Parathyroid adenoma (tissue), 2 donors: ENCODE measurements around the gene ZCRB1.

Source experiments
- H2AFZ ChIP-seq: fragments of 300-600 bp; sonication (generic); one replicate; pipeline ENCODE4 v1.7.0; 2017; ENCODE audit warnings: antibody characterized with exemption, mild to moderate bottlenecking
- H3K27ac ChIP-seq: fragments of 300-600 bp; sonication (generic); one replicate; pipeline ENCODE4 v1.7.0; 2017
- H3K27me3 ChIP-seq: fragments of 300-600 bp; sonication (generic); one replicate; pipeline ENCODE4 v1.7.0; 2017; ENCODE audit warnings: low read length; ENCODE audit not compliant: control insufficient read depth, insufficient read depth
- H3K36me3 ChIP-seq: fragments of 300-600 bp; sonication (generic); one replicate; pipeline ENCODE4 v1.7.0; 2017; ENCODE audit warnings: low read length; ENCODE audit not compliant: control insufficient read depth, insufficient read depth
- H3K4me1 ChIP-seq: fragments of 300-600 bp; sonication (generic); one replicate; pipeline ENCODE4 v1.7.0; 2017; ENCODE audit warnings: control low read depth
- H3K4me2 ChIP-seq: fragments of 300-600 bp; sonication (generic); one replicate; pipeline ENCODE4 v1.7.0; 2017; ENCODE audit warnings: low read length
- H3K4me3 ChIP-seq: fragments of 300-600 bp; sonication (generic); one replicate; pipeline ENCODE4 v1.7.0; 2017; ENCODE audit warnings: low read depth, low read length
- H3K79me2 ChIP-seq: fragments of 300-600 bp; sonication (generic); one replicate; pipeline ENCODE4 v1.7.0; 2017; ENCODE audit warnings: control low read depth
- H3K9ac ChIP-seq: fragments of 300-600 bp; sonication (generic); one replicate; pipeline ENCODE4 v1.7.0; 2017; ENCODE audit warnings: mild to moderate bottlenecking
- H3K9me3 ChIP-seq: fragments of 300-600 bp; sonication (generic); one replicate; pipeline ENCODE4 v1.7.0; 2017; ENCODE audit warnings: low read length; ENCODE audit not compliant: control insufficient read depth
- TF ChIP-seq, protein P1 (sequence below): fragments of 300-600 bp; sonication (generic); IDR thresholded peaks from one replicate; pipeline ENCODE4 v1.7.0; 2017; ENCODE audit warnings: antibody characterized with exemption, mild to moderate bottlenecking
- donor health status: primary hyperparathyroidism.

The ZCRB1 gene

DNA sequence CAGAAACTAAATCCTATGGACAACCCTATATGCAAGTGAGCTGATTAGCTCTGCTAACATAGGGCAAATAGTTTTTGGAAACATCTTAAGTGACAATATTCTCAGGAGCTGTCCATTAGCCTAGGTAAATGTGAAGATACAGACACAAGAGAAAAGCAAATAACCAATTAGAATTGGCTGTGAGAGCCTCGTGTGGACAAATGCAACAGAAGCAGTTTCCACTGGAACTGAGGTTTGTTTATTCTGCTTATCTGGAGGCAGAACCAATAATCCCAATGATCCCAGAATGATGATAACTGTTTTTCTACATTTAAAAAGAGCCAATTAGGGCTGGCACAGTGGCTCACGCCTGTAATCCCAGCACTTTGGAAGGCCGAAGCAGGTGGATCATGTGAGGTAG, 44.6 kb downstream of the ZCRB1 start:
- no peak overlapping the region for H3K9ac ChIP-seq

DNA sequence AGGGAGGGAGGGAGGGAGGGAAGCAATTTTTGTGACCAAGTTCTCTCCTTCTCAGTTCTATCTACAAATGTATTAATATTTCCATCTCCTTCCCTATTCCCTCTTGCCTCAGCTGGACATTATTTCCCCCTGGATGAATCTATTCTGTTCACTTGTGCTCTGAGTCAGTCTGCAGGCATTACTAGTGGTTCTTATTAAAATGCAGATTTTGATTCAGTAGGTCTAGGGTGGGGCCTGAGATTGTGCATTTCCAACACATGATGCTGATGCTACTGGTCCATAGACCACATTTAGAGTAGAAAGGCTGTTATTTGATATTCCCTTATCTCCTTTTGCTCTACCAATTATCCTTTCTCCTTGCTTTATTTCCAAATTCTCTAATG, 47.8 kb downstream of the ZCRB1 start:
- Histone ChIP-seq H2AFZ (no peak overlapping the region), H3K4me3 (no peak overlapping the region), H3K36me3 (no peaks in the 10 kb centered on the region), H3K4me2 (no peak overlapping the region), H3K79me2 (no peaks in the 10 kb centered on the region), H3K9me3 (no peaks in the 10 kb centered on the region), H3K9ac (no peak overlapping the region), H3K4me1 (no peaks in the 10 kb centered on the region), H3K27me3 (no peaks in the 10 kb centered on the region), H3K27ac (no peak overlapping the region)
- TF ChIP-seq, protein P1, sequence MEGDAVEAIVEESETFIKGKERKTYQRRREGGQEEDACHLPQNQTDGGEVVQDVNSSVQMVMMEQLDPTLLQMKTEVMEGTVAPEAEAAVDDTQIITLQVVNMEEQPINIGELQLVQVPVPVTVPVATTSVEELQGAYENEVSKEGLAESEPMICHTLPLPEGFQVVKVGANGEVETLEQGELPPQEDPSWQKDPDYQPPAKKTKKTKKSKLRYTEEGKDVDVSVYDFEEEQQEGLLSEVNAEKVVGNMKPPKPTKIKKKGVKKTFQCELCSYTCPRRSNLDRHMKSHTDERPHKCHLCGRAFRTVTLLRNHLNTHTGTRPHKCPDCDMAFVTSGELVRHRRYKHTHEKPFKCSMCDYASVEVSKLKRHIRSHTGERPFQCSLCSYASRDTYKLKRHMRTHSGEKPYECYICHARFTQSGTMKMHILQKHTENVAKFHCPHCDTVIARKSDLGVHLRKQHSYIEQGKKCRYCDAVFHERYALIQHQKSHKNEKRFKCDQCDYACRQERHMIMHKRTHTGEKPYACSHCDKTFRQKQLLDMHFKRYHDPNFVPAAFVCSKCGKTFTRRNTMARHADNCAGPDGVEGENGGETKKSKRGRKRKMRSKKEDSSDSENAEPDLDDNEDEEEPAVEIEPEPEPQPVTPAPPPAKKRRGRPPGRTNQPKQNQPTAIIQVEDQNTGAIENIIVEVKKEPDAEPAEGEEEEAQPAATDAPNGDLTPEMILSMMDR: no peak

More for the DNA sequence above, 44.6 kb downstream of the ZCRB1 start:
- H3K36me3 ChIP-seq: no peaks in the 10 kb centered on the region
- TF ChIP-seq, protein P1: no peak
- H3K4me3 ChIP-seq: no peak overlapping the region
- H3K27me3 ChIP-seq: no peaks in the 10 kb centered on the region
- H3K27ac ChIP-seq: no peak overlapping the region
- H2AFZ ChIP-seq: no peak overlapping the region
- H3K9me3 ChIP-seq: no peaks in the 10 kb centered on the region
- H3K4me1 ChIP-seq: no peaks in the 10 kb centered on the region
- no peak overlapping the region for H3K4me2 ChIP-seq
- no peaks in the 10 kb centered on the region for H3K79me2 ChIP-seq

DNA sequence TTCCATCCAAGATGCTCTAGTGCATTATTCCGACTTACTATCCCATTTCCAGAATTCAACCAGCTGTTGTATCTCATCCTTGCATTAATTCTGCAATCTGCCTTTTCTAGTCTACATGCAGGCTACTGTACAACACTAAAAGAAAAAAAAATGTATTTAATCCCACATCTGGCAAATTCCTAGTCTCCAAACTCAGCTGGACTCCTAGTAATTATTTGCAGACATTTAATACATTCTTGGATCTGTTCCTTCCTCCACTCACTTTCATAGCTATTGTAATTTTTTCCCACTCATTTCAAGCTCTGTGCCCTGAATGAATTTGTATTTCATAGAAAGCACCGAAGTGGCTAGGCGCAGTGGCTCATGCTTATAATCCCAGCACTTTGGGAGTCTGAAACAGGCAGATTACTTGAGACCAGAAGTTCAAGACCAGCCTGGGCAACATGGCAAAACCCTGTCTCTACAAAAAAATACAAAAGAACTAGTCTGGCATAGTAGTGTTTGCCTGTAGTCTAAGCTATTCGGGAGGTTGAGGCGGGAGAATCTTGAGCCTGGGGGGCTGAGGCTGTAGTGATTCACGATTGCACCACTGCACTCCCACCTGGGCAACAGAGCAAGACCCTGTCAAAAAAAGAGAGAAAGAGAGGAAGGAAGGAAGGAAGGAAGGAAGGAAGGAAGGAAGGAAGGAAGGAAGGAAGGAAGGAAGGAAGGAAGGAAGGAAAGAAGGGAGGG, 48.3 kb downstream of the ZCRB1 start:
- no peak overlapping the region for H3K4me2 ChIP-seq
- H3K4me3 ChIP-seq: no peak overlapping the region
- no peak overlapping the region for H3K27ac ChIP-seq
- H2AFZ ChIP-seq: no peak overlapping the region
- H3K9ac ChIP-seq: no peak overlapping the region
- H3K4me1 ChIP-seq: no peaks in the 10 kb centered on the region
- no peaks in the 10 kb centered on the region for H3K9me3 ChIP-seq
- H3K27me3 ChIP-seq: no peaks in the 10 kb centered on the region
- TF ChIP-seq, protein P1: no peak
- H3K79me2 ChIP-seq: no peaks in the 10 kb centered on the region
- no peaks in the 10 kb centered on the region for H3K36me3 ChIP-seq

GRCh38 chr12:42275499-42275898, 50.4 kb downstream of the ZCRB1 start:
- no peak overlapping the region for H3K4me3 ChIP-seq
- H3K9ac ChIP-seq: no peak overlapping the region
- no peak overlapping the region for H3K4me2 ChIP-seq
- H3K27ac ChIP-seq: no peak overlapping the region
- H3K9me3 ChIP-seq: no peaks in the 10 kb centered on the region
- H3K79me2 ChIP-seq: no peaks in the 10 kb centered on the region
- no peaks in the 10 kb centered on the region for H3K36me3 ChIP-seq
- no peaks in the 10 kb centered on the region for H3K4me1 ChIP-seq
- TF ChIP-seq, protein P1: no peak
- H3K27me3 ChIP-seq: no peaks in the 10 kb centered on the region
- H2AFZ ChIP-seq: no peak overlapping the region

DNA sequence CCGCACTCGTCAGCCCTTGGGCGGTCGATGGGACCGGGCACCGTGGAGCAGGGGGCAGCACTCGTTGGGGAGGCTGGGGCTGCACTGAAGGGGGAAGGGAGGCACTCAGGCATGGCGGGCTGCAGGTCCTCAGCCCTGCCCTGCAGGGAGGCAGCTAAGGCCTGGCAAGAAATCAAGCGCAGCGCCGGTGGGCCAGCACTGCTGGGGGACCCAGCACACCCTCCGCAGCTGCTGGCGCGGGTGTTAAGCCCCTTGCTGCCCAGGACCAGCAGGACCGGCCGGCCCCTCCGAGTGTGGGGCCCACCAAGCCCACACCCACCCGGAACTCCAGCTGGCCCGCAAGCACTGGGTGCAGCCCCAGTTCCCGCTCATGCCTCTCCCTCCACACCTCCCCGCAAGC, 52.2 kb downstream of the ZCRB1 start:
- H3K36me3 ChIP-seq: no peaks in the 10 kb centered on the region
- no peak overlapping the region for H3K9ac ChIP-seq
- no peak overlapping the region for H2AFZ ChIP-seq
- no peak overlapping the region for H3K4me3 ChIP-seq
- H3K9me3 ChIP-seq: no peaks in the 10 kb centered on the region
- TF ChIP-seq, protein P1: no peak
- H3K27ac ChIP-seq: no peak overlapping the region
- H3K4me2 ChIP-seq: no peak overlapping the region
- H3K79me2 ChIP-seq: no peaks in the 10 kb centered on the region
- no peaks in the 10 kb centered on the region for H3K27me3 ChIP-seq
- no peaks in the 10 kb centered on the region for H3K4me1 ChIP-seq
